Heart left ventricle (tissue), 13 donors: ENCODE data around the gene FXYD7.
"Not testable (repeated sequence)": the region's sequence is repeated elsewhere in the genome, so short reads cannot be mapped to it uniquely, and the experiment has no call there.

Experiments used
- CTCF ChIP-seq, 12 donors: fragments of 200-600 bp; sonication (generic) in 4 of 12; IDR thresholded peaks; one replicate each; pipeline versions ENCODE4 v1.5.0 to v1.8.0; 2018 to 2022; ENCODE audit warnings: antibody characterized with exemption in 12 of 12, mild to moderate bottlenecking in 5 of 12
- POLR2A ChIP-seq, 2 donors: fragments of 450-650 bp; IDR thresholded peaks; one replicate each; pipeline ENCODE4 v1.6.1; 2017; ENCODE audit warnings: antibody characterized with exemption in 2 of 2, mild to moderate bottlenecking in 2 of 2, moderate library complexity in 2 of 2
- donor health status: ischemic (EF 13 %, LVEDD 7.1; RV severe dilation, severe dysfunction).
- donor health status: DM: no; HTN: yes; CAD: no.
- donor health status: DM: no; HTN: no; CAD: no.
- donor health status: ischemic (EF 25% LVEDD 6.9; RV normal size, moderate dysfunction).
- donor health status: ischemic (EF 25% LVEDD 5.7; RV mildly dilated, moderate dysfunction).
- donor health status: ischemic (EF 35%, LVEDD 5.7; RV mildly dilated, moderate dysfunction).
- donor health status: nonischemic (EF 11% LVEDD 7.7; RV severe dilation, severe dysfunction).
- donor health status: DM: yes; HTN: yes; CAD: no.
- donor health status: PGD.
- donor health status: ischemic (EF 29% LVEDD 5.4; RV normal size, mild dysfunction).
- donor health status: nonischemic (EF 23%, LVEDD 6.1; RV moderate dilation, normal function).

- TF ChIP-seq CTCF, POLR2A (IDR thresholded peaks at IDR 0.05): not testable (repeated sequence)
These were observed 10.1 kb downstream of the FXYD7 start for GRCh38 chr19:35153129-35153522.
